ENCODE measurements around the gene OR5H14.
"Not testable (repeated sequence)": the region's sequence is repeated elsewhere in the genome, so short reads cannot be mapped to it uniquely, and the experiment has no call there.

OR5H14 gene

GRCh38 chr3:98147179-98147578, at the start of gene OR5H14:
Gene OR5H14 (plus strand): TSS chr3:98147479. CDS start chr3:98149386, 1,907 bp downstream.
- no peak for DNase-seq

DNA sequence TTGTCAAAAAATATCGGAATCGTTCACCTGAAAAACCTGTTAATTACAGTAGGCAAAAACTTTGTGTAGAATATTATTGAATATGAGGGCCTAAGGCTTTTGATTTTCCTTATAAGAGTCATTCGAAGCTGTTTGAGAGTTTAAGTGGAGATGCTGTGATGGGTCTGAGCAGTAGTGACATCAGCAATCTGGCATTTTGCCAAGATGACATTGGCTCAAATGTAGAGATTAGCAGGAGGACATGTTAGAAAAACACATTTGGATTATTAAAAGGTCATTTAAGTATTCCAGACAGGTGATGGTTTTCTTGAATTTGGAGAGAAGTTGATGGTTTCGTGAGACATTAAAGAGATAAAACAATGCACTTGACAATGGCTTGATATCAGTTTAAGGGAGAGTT, 47.4 kb upstream of the OR5H14 start:
- DNase-seq, result no peak

DNA sequence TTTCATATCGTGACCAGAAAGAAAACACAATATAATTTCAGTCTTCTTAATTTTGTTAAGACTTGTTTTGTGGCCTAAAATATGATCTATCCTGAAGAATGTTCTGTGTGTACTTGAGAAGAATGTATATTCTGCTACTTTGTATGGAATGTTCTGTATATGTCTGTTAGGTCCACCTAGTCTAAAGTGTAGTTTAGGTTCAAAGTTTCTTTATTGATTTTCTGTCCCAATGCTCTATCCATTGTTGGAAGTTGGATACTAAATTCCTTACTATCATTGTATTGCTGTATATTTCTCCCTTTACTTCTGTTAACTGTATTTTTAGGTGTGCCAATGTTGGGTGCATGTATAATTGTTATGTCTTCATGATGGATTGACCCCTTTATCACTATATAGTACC, 39.1 kb upstream of the OR5H14 start:
- no peak for DNase-seq

DNA sequence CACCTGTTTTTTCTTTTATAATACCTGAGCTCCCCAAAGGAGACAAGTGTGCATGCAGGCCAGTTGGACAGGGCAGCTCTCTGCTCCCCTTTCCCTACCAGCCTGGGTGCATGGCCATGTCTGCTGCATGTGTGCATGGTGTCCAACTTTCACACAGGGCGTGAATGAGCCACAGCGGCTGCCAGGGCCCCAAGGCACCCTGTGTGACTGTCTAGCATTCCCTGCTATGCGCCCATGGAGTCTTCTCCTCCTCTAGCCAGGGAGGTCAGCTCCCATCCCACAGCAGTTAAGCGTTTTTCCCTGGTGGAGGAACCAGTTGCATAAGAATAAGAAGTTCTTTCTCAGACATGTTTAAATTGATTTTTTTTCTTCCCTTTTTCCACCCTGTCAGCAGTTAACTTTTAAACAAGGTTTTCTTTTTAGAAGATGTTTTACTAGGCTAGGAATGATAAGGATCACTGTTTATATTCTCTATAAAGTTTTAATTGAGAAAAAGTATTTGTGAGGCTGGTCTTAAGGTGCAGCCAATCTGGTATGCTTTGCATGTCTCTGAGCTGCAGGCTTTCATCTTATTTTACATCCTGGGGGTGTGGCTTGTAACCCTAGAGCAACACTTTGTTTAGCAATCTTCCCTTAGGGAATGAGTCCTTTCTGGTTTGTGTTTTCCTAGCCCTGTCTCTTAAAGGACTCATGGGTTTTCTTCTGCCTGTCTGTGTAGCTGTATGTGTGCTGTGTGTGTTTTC, 37.3 kb upstream of the OR5H14 start:
- DNase-seq, result no peak

GRCh38 chr3:98110550-98110908, 36.8 kb upstream of the OR5H14 start:
- DNase-seq, result no peak

DNA sequence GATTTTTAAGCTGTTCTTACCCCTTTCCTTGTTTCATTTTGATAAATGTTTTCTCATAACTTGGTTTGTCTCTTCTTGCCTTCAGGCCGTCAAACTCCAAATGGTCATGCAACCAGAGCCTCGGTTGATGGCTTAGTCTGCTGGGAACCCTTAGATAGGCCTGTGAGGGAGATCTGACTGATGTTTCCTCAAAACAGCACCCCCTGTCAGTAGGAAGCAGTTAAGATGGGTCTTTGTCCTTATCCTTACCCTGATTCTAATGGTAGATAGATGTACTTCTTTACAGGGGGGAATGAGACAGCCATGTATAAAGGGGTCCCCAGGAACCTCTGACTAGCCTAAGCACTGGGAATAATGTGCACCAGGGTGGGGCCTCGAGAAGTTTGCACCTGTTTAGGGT, 33.0 kb upstream of the OR5H14 start:
- no peak for DNase-seq

- no peak for DNase-seq
Observed at GRCh38 chr3:98115717-98116116, 31.6 kb upstream of the OR5H14 start.

GRCh38 chr3:98130421-98130820, 16.9 kb upstream of the OR5H14 start, which contains the start of gene OR5H1:
Gene OR5H1 (plus strand): TSS chr3:98130721. CDS start chr3:98132698, 1,977 bp downstream.
- DNase-seq, result no peak

DNA sequence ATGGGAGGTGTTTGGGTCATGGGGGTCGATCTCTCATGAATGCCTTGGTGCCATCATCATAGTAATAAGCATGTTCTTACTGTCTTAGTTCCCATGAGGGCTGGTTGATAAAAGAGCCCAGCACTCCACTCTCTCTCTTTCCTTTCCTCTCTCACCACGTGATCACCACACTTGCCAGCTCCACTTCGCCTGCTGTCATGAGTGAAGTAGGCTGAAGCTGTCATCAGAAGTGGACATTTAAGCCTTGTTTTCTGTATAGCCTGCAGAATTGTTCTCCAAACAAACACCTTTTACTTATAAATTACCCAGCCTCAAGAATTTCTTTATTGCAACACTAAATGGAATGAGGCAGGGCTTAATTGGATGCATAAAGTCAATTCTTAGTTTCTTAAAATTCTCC, 10.6 kb upstream of the OR5H14 start:
- DNase-seq, result no peak

DNA sequence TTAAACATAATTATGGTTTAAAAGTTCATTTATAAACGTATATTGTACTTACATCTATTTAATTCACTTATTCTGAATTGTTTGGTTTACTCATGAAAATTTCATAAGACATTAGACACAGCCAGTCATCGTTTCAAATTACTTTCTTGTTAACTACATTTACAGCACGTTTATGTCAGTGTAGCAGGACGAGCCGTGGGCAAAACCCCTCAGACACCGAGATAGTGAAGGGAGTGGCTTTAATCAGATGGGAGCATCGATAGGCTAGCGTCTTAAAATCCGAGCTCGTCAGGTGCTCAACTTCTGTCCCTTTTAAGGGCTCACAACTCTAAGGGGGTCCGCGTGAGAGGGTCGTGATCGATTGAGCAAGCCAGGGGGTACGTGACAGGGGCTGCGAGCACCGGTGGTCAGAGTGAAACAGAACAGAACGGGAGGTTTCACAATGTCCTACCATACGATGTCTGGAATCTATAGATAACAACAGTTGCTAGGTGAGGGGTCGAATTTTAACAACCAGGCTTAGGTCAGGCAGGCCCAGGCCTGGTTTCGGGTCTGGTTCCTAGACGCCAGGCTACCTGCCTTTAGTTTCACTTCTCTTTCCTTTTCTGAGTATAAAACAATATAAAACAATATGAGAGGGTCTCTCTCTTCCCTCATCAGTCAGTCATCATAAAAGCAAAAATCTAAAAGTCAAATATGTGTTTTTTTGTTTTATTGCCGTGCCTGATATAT, 9.3 kb upstream of the OR5H14 start:
- DNase-seq, result not testable (repeated sequence)

- no peak for DNase-seq
Observed at GRCh38 chr3:98140531-98140930, 6.7 kb upstream of the OR5H14 start.

DNA sequence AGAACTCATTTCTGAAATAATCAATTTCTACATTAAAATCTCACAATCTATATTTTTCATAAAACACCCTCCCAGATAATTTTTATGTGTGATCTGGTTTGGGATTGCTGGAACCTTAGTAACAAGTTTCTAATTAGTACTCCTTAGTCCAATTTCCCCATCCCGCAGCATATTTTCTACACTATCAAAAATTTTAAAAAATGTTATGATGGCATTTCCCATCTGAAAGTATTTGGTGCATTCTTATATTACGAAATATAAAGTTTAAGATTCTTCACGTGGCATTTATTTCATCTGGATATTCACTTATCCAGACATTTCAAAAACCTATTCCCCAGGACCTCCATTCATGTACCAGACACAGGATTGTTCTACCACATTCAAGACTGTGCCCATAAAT, 1.5 kb downstream of the OR5H14 start:
- DNase-seq, result no peak

DNA sequence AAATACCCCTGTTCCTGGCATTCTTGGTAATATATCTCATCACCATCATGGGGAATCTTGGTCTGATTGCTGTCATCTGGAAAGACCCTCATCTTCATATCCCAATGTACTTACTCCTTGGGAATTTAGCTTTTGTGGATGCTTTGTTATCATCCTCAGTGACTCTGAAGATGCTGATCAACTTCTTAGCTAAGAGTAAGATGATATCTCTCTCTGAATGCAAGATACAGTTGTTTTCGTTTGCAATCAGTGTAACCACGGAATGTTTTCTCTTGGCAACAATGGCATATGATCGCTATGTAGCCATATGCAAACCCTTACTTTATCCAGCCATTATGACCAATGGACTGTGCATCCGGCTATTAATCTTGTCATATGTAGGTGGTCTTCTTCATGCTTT, 2.2 kb downstream of the OR5H14 start:
- DNase-seq, result not testable (repeated sequence)

DNA sequence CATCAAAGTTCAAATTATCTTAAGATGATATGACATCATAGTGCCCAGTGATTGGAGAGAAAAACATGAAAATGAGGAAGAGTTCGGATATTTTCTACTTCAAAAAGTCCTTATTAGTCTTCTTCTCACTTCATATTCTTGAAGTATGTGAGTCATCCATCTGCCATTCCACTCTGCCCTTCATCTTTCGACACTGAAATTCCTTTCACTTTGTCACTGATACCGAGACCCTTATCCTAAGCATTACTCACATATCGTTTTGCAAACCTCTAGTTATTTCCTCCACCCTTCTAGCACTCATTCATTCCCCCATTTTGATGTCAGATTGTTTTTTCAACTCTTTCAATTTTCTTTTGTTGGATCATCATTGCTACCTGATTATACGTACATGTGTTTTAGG, 4.0 kb downstream of the OR5H14 start:
- DNase-seq, result no peak

DNA sequence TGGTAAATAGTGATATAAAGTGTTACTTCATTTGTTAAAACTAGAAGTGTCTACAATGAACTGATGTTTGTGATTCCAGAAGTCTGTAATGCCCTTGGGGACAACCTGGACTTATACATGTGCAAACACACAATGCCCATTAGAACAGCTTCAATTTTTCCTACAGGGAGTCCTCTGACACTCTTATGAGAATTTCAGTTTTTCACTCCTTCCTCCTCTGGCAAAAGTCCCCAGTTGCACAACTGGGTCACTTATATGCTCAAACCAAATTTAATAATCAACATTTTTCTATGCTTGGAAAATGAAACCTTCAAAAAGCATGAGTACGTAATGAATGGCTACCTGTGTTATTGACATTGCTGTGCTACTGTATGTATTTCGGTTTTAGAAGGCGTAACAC, 19.1 kb downstream of the OR5H14 start, which contains the start of gene OR5H15:
OR5H15 (plus strand) TSS at position 301 of the 400 bp plus-strand sequence. CDS start 2,004 bp downstream, outside the sequence.
- no peak for DNase-seq

DNA sequence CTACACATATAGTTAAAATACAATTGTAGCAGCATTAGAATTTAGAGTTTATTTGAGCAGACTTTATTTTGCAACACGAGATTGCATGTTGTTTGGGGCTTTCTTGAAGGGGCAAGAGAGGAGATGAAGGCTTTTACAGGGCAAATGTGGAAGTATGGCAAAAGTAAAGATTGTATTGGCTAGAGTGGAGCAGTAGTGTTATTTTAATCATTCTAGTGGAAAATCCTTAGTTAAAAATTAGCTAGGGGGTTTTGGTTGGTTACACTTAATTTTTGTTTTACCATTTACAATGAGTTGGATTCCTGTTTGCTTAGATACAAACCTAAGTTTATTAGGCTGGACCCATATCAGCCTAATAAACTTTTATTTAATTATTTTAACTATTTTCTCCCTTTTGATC, 23.8 kb downstream of the OR5H14 start:
- no peak for DNase-seq

DNA sequence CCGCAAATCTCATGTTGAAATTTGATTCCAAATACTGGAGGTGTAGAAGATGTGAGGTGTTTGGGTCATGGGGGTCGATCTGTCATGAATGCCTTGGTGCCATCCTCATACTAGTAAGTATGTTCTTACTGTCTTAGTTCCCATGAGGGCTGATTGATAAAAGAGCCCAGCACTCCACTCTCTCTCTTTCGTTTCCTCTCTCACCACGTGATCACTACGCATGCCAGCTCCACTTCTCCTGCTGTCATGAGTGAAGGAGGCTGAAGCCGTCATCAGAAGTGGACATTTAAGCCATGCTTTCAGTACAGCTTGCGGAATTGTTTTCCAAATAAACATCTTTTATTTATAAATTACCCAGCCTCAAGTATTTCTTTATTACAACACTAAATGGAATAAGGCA, 25.3 kb downstream of the OR5H14 start:
- DNase-seq, result no peak

DNA sequence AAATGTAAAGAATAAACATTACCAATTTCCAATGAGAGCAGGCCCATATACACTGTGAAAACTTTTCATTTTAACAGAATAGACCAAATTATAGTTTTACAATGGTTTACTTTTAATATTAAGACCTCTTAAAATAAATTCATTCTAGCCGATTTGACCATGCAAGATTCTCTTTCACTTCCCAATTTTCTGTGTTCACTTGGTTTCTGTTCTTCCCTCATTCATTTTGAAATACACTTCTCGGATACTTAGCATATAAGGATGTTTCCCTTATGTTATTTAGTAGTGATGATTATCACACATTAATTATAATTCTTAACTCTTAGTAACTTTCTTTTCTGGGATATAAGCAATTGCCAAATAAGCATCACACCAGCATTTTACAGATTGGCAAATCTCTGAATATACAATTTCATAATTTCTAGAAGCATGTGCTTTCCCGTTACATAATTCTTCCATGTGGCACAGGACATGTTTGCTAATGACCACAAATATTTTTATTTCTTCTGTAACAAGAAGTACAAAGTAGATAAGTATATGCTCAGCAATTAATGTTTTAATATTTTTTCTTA, 33.1 kb downstream of the OR5H14 start:
- DNase-seq, result no peak

- DNase-seq, result no peak
Observed at GRCh38 chr3:98182196-98182595, 34.9 kb downstream of the OR5H14 start.

GRCh38 chr3:98185180-98185579, 37.9 kb downstream of the OR5H14 start:
- peak; percentile 5 for DNase-seq

GRCh38 chr3:98188545-98188944, 41.3 kb downstream of the OR5H14 start:
- peak; percentile 41 for DNase-seq

GRCh38 chr3:98190911-98191310, 43.6 kb downstream of the OR5H14 start:
- not testable (repeated sequence) for DNase-seq

GRCh38 chr3:98196293-98196692, 49.0 kb downstream of the OR5H14 start:
- DNase-seq, result not testable (repeated sequence)

DNA sequence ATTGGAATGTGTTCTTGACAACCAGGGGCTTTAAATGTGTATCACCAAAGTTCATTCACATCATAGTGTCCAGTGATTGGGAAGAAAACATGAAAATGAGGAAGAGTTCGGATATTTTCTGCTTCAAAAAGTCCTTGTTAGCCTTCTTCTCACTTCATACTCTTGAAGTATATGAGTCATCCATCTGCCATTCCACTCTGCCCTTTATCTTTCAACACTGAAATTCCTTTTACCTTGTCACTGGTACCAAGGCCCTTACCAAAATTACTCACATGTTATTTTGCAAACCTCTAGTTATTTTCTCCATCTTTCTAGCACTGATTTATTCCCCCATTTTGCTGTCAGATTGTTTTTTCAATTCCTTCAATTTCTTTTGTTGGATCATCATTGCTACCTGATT, 51.7 kb downstream of the OR5H14 start:
- DNase-seq, result no peak
